Smooth muscle cell (in vitro differentiated cells): ENCODE measurements around the gene RDM1. TPM values are rescaled to one million over a fixed set of nuclear protein-coding genes. Genes with fewer than 3 reads are reported as not detected.
A peak's percentile ranks its signal among the peaks of the same experiment; 100 is the strongest.

Experiments used
- DNase-seq: peaks from one replicate; lab custom pipeline; 2025; ENCODE audit not compliant: unreplicated experiment; lab: John Stamatoyannopoulos, UW
- H2AFZ ChIP-seq: fragments of 200-600 bp; sonication (generic); 2 replicates; pipeline ENCODE4 v1.6.0; 2016; ENCODE audit warnings: antibody characterized with exemption, low read depth, mild to moderate bottlenecking
- H3F3A ChIP-seq: fragments of 200-600 bp; sonication (generic); 2 replicates; pipeline ENCODE4 v1.6.0; 2017; ENCODE audit warnings: antibody characterized with exemption, low read depth
- H3K27ac ChIP-seq: fragments of 200-600 bp; sonication (generic); 2 replicates; pipeline ENCODE4 v1.5.1; 2016; ENCODE audit warnings: low read depth, mild to moderate bottlenecking
- H3K27me3 ChIP-seq: fragments of 200-600 bp; sonication (generic); 2 replicates; pipeline ENCODE4 v1.6.1; 2016; ENCODE audit warnings: low read depth, mild to moderate bottlenecking
- H3K36me3 ChIP-seq: fragments of 200-600 bp; sonication (generic); 2 replicates; pipeline ENCODE4 v1.5.1; 2016; ENCODE audit warnings: low read depth
- H3K4me1 ChIP-seq: fragments of 200-600 bp; sonication (generic); 2 replicates; pipeline ENCODE4 v1.5.1; 2016; ENCODE audit warnings: low read depth
- H3K4me2 ChIP-seq: fragments of 200-600 bp; sonication (generic); 2 replicates; pipeline ENCODE4 v1.6.0; 2016; ENCODE audit warnings: mild to moderate bottlenecking
- H3K4me3 ChIP-seq: fragments of 200-600 bp; sonication (generic); 2 replicates; pipeline ENCODE4 v1.5.1; 2016; ENCODE audit warnings: mild to moderate bottlenecking
- H3K79me2 ChIP-seq: fragments of 200-600 bp; sonication (generic); 2 replicates; pipeline ENCODE4 v1.6.0; 2016; ENCODE audit warnings: low read depth, mild to moderate bottlenecking
- H3K9ac ChIP-seq: fragments of 200-600 bp; sonication (generic); 2 replicates; pipeline ENCODE4 v1.6.0; 2016; ENCODE audit warnings: low read depth
- H3K9me3 ChIP-seq: fragments of 200-600 bp; sonication (generic); replicated peaks from 2 replicates; pipeline ENCODE4 v1.5.1; 2016; ENCODE audit warnings: low read depth
- H4K20me1 ChIP-seq: fragments of 200-600 bp; sonication (generic); 2 replicates; pipeline ENCODE4 v1.6.0; 2016; ENCODE audit warnings: low read depth
- WGBS: methylation state at CpG from one replicate; pipeline ENCODE4 v1.1.7; 2016; ENCODE audit warnings: low lambda C conversion rate; 5-methylcytosine and 5-hydroxymethylcytosine counted together
- polyA plus RNA-seq: library from polyadenylated mRNA; unstranded; fragments of >200 nt; fragmentation: Nextera tagmentation; extraction: Ambion mirVana; gene quantifications from 2 replicates; pipeline ENCODE4 v1.2.1, GENCODE V29; 2016
- total RNA-seq: library from RNA; depleted of rRNA; stranded (reverse); fragments of >200 nt; gene quantifications from 2 replicates; pipeline ENCODE4 v1.2.3, GENCODE V29; 2014
- TF ChIP-seq, protein P1 (sequence below): fragments of 200-600 bp; sonication (generic); IDR thresholded peaks from 2 replicates; pipeline ENCODE4 v1.5.1; 2017; ENCODE audit warnings: borderline replicate concordance, mild to moderate bottlenecking, antibody characterized with exemption; ENCODE audit not compliant: insufficient read depth, poor library complexity, severe bottlenecking

Gene RDM1
- total and polyA plus RNA-seq, 2 experiments from 2014 or later, result 0.43 TPM; not detected in 1

DNA sequence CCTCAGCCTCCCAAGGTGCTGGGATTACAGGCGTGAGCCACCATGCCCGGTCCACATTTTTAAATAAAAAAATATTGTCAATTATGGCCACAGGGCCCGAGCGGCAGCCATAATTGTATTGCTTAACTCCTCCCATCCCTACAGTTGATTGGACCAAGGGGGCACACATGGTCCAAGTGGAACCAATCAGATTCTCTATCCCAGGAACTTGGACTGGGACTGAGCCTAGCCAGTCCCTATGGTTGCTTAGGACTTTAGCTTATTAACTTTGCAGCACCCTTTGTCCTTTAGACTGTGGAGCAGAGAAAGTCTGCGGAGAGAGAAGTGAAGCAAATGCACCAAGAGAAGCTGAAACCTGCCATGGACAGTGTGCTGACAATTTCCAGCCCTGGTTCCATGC, 5.5 kb upstream of the RDM1 start:
- DNase-seq, result no peak
- Histone ChIP-seq H3K27me3 (no peaks in the 10 kb centered on the region), H3K9me3 (no peaks in the 10 kb centered on the region), H3K27ac (no peak overlapping the region), H3K4me3 (no peak overlapping the region), H3F3A (no peaks in the 10 kb centered on the region), H3K9ac (no peak overlapping the region), H4K20me1 (no peaks in the 10 kb centered on the region), H3K4me1 (no peaks in the 10 kb centered on the region), H2AFZ (no peak overlapping the region), H3K36me3 (no peaks in the 10 kb centered on the region), H3K4me2 (no peak overlapping the region), H3K79me2 (no peaks in the 10 kb centered on the region)
- TF ChIP-seq, protein P1, sequence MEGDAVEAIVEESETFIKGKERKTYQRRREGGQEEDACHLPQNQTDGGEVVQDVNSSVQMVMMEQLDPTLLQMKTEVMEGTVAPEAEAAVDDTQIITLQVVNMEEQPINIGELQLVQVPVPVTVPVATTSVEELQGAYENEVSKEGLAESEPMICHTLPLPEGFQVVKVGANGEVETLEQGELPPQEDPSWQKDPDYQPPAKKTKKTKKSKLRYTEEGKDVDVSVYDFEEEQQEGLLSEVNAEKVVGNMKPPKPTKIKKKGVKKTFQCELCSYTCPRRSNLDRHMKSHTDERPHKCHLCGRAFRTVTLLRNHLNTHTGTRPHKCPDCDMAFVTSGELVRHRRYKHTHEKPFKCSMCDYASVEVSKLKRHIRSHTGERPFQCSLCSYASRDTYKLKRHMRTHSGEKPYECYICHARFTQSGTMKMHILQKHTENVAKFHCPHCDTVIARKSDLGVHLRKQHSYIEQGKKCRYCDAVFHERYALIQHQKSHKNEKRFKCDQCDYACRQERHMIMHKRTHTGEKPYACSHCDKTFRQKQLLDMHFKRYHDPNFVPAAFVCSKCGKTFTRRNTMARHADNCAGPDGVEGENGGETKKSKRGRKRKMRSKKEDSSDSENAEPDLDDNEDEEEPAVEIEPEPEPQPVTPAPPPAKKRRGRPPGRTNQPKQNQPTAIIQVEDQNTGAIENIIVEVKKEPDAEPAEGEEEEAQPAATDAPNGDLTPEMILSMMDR, result no peak
- WGBS, result over 99% methylated on average over 5 of the region's 5 CpGs

DNA sequence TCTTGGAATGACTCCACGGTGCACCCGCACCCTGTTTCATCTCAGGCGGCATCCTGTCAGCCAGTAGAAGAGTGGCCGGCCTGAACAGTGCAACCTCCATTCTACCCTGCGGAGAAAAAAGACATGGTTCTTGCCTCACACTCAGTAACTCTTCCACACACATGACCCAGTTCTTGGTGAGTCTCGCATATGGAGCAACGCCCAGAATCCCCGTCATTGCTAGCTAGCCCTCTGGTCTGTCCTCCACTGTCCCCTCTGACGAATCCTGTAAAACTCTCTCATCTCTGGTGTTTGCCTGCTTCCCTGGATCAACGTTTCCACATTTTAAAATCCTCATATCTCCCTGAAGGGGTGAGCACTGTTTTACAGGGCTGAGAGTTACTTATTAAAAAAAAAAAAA, 4.2 kb upstream of the RDM1 start:
- no peak overlapping the region for H2AFZ ChIP-seq
- H3K9ac ChIP-seq, result no peak overlapping the region
- 90% methylated on average over 10 of the region's 10 CpGs for WGBS
- H3F3A ChIP-seq, result no peaks in the 10 kb centered on the region
- H3K4me1 ChIP-seq, result peaks cover 5% of the 10 kb centered on the region
- no peaks in the 10 kb centered on the region for H3K27me3 ChIP-seq
- H3K27ac ChIP-seq, result no peak overlapping the region
- H4K20me1 ChIP-seq, result no peaks in the 10 kb centered on the region
- TF ChIP-seq, protein P1, result no peak
- no peak overlapping the region for H3K4me2 ChIP-seq
- no peaks in the 10 kb centered on the region for H3K36me3 ChIP-seq
- H3K4me3 ChIP-seq, result no peak overlapping the region
- H3K9me3 ChIP-seq, result no peaks in the 10 kb centered on the region
- DNase-seq, result no peak
- H3K79me2 ChIP-seq, result no peaks in the 10 kb centered on the region

DNA sequence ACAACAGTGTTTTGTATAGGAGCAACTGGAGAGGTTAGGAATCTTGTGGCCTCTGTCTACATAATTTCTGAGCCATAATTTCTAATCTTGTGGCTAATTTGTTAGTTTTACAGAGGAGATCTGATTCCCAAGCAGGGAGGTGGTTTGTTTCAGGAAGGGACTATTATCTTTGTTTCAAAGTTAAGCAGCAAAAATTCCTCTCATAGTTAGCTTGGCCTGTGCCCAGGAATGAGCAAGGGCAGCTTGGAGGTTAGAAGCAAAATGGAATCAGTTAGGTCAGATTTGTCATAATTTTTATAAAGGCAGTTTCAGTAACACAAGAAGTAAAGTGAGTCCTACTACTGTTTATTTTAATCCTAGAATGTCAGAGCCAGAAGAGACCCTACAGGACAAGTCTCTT, 2.0 kb upstream of the RDM1 start:
- no peak overlapping the region for H2AFZ ChIP-seq
- H3K4me2 ChIP-seq, result no peak overlapping the region
- no peak overlapping the region for H3K9ac ChIP-seq
- TF ChIP-seq, protein P1, result no peak
- no peak overlapping the region for H3K4me3 ChIP-seq
- no peak for DNase-seq
- H3K79me2 ChIP-seq, result no peaks in the 10 kb centered on the region
- H3K4me1 ChIP-seq, result peaks cover 5% of the 10 kb centered on the region
- H3K27ac ChIP-seq, result peak overlapping the region; percentile 38
- H3K36me3 ChIP-seq, result no peaks in the 10 kb centered on the region
- H4K20me1 ChIP-seq, result no peaks in the 10 kb centered on the region
- H3K9me3 ChIP-seq, result no peaks in the 10 kb centered on the region
- no peaks in the 10 kb centered on the region for H3K27me3 ChIP-seq
- H3F3A ChIP-seq, result no peaks in the 10 kb centered on the region

DNA sequence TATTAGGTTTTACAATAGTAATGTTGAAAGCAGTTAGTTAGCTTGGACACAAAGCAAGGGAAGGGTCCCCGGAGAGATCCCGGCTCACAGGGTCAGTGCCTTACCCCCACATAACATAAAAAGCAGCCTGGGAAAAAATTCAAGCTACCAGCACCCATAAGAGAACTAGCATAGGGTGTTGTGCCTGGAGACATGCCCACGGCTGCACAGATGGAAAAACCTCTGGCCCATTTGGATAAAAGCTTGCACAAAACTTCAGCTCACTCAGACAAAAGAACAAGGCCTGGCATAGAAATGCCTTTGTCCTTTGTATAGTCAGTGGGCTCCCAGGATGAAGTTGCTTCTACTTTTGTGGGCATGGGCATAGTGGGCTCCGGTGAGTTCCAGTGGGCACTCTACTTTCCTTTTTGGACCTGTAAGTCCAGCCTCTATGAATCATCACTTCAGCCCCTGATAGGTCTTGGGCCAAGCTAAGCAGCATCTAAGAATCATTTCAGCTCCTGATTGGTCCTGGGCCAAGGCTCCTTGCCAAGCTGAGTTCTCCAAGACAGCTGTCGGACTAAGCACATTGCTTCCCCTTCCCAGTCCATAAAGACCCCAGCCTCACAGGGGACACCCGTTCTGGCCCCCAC, 1.3 kb upstream of the RDM1 start:
- peaks cover 5% of the 10 kb centered on the region for H3K4me1 ChIP-seq
- no peak overlapping the region for H3K4me3 ChIP-seq
- WGBS, result 94% methylated on average over 6 of the region's 6 CpGs
- no peaks in the 10 kb centered on the region for H3K27me3 ChIP-seq
- no peak overlapping the region for H3K4me2 ChIP-seq
- no peaks in the 10 kb centered on the region for H3K36me3 ChIP-seq
- no peaks in the 10 kb centered on the region for H4K20me1 ChIP-seq
- no peaks in the 10 kb centered on the region for H3K79me2 ChIP-seq
- H3K27ac ChIP-seq, result peak overlapping the region; percentile 38
- H2AFZ ChIP-seq, result no peak overlapping the region
- H3K9me3 ChIP-seq, result no peaks in the 10 kb centered on the region
- DNase-seq, result no peak
- H3K9ac ChIP-seq, result no peak overlapping the region
- TF ChIP-seq, protein P1, result no peak
- H3F3A ChIP-seq, result no peaks in the 10 kb centered on the region
